GM21529 (cell line): ENCODE results near the gene MAMLD1.

ENCODE experiments used
- ATAC-seq: cut with Tn5 transposase; IDR thresholded peaks from one replicate; pipeline ENCODE4 v1.9.1; 2021; ENCODE audit not compliant: unreplicated experiment

MAMLD1 gene

DNA sequence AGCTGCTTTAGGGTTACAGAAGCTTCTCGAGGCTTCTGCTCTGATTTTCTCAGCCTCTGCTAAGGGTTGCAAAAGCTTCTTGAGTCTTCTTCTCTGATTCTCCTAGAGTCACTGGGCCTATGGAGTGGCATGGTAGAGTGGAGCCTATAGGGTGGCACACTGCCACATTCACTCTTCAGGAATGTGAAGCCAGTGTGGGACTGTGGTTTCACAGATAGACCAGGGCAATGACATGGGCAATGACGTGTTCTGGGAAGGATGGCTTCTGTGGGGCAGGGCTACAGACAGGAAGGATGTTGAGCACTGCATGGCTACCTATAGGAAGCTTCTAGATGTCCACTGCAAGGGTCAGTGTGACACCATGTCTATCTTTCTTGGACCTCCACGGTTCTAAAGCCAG lies 11.0 kb upstream of the MAMLD1 start:
- no peak for ATAC-seq

DNA sequence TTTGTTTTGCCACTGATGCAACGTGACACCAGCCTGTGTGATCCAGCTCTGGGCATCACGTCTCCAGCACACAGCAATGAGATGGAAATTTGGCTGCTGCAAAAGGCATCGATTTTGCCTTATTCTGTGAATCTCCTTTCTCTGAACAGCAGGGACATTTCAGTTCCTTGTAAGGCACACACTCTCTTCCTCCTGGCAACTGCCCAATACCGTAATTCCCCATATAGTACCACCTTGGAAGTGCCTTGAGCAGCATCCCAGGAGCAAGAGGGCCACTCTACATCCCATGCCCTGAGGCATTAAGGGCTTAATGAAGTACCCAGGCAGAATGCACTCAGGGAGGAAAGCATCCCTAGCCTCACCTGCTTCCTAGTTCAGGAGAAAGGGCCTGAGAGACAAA lies 10.5 kb upstream of the MAMLD1 start:
- no peak for ATAC-seq

DNA sequence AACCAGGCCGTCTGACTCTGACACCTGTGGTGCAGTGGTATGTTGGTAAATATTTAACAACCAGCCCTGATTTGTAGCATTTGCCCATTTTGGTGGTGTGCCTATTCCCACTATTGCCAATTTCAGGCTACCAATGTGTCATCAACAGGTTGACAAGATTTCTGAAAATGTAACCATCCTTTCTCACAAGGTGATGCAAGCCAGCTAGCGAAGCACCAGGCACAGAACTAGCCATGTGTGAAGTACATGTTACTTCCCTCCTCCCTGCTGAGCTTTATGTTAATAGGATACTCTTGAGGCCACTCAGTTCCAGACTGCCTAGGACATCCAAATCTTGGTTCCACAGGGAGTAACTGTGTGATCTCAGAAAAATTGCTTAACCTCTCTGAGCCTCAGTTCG lies 7.2 kb upstream of the MAMLD1 start:
- no peak for ATAC-seq

DNA sequence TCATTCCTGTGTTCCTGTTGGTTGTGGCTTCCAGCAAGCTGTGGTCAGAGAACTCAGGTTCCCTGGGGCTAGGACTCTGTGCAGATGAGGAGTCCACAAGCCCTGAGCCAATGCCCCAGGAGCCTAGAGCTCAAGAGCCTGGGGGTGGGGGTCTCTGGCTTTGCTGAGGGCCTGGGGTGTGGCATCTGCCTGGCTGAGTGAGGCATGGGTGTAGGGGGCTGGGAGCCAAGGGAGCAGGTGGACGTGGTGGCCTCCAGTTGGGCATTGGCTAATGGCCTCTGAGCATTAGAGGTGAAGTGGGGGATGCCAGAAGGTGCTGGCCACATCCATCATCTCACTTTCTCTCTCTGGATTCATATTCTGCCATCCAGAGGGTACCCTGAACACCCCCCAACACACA lies 5.3 kb upstream of the MAMLD1 start:
- no peak for ATAC-seq

DNA sequence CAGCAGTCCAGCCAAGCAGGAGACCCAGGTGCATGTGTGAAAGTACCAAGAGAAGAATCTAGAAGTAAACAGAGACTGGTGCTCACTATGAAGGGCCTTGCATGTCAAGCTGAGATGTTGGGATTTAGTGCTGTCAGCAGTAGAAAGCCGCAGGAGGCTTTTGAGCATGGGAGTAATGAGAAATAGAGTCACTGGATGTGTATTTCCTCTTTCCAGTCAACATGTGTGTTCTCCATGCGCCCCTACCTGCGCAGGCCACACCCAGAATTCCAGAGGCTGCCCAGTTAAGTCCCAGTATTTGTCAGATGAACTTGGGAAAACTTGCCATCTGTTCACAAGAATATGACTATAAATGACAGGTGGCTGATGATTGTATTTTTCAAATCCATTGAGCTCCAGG lies 4.5 kb upstream of the MAMLD1 start:
- ATAC-seq, result no peak

DNA sequence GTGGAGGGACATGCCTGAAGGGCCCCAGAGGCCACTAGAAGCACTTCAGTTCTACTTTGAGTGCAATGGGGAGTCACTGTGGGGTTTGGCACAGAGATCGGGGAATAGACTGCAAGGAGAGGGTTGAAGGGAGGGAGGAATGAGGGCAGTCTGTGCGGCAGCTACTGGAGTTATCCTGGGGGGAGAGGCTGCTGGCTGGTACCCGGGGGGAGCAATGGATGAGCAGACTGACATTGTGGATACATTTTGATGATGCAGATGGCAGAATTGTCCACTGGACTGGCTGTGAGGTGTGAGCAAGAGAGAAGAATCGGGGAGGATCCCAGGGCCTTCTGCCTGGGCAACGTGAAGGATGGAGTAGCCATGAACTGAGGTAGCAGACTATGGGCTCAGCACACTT lies 2.8 kb upstream of the MAMLD1 start:
- ATAC-seq, result no peak

DNA sequence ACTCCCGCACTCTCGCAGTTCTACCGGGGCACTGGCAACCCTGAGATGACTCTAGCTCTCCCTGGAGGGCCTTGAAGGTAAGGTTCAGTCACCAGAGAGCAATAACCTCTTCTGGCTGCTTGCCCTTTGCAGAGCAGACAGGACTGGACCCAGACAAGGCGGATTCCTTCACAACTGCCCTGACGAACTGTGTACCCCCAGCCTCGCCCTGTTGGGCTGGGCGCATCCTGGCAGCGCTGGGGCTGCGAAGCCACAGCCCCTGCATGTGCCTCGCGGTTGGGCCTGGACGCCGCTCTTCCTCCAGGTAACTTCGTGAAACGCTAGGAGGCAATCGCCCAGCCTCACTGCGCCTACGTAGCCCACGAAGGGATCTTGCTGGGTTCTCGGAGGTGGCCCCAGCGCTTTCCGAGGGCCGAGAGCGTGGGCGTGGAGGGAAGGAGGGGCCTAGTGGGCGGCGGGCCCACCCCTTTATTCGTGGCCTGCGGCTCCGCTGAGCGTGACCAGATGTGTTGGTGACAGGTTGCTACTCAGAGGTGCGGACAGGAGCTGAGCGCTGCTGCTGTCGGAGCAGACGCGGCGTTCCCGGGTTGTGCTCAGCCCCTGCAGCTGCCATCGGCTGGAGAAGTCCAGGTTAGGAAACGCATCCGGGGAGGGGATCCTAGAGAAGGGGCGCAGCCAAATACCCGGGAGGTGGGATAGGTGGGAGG lies 1.9 kb upstream of the MAMLD1 start:
- no peak for ATAC-seq

DNA sequence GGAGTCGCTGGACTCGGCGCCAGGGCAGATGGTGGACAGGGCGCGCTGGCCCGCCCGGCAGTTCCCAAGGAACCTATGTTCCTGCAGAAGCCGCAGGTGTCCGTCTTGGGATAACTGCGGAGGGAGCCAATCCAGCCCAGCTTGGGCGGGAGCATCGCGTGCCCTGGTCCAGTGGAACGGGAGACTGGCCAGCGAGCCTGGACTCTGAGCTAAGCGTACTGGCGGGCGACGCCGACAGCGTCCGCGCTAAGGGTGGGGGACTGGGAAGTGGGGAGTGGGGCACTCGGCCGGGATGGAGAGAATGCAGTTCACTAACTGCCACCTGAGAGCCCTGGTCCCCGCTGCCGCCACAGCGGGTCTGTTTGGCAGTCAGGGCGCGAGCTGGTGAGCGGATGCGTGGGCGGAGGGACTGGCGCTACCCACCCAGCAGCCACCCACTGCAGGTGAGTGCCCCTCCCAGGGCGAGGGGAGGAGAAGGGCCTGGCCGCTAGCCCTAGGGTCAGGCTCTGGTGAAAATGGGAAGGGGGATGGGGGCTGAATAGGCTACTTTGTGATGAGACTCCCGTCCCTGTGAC lies 1.3 kb upstream of the MAMLD1 start:
- ATAC-seq, result no peak

DNA sequence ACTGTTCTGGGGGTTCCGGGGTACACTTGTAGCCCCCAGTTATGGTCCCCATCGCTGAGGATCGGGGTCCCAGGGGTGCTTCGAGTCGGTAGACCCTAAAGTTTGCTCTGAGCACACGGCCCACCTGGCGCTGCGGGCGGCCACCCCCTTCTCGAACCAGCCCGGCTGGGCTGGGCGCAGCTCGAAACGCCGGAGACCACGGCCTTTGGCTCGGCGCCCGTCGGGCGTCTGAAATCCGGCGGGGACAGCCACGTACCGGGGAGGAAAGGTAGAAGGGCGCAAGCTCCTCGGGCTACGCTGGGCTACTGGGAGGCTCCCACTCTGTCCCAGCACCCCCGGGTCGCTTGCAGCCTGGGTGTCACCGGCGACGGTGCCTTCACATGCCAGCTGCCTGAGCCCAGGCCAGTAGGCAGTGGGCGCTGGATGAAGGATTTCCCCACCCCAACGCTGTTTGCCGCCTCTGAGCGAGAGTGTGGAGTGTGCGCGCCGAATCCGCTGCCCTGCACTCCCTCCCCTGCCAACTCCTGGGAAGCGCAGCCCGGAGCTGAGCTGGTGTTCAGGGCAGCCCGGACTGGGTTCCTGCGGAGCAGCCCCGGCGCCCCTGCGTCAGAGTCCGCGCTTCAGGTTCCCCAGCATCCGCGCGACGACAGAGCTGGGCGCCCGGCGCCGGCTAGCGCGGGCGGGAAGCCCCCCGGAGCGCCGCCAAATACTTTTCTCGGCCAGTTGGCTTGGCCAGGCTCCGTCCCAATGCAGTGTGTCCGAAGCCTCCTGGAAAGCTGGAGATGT lies 637 bp downstream of the MAMLD1 start:
- ATAC-seq, result no peak

DNA sequence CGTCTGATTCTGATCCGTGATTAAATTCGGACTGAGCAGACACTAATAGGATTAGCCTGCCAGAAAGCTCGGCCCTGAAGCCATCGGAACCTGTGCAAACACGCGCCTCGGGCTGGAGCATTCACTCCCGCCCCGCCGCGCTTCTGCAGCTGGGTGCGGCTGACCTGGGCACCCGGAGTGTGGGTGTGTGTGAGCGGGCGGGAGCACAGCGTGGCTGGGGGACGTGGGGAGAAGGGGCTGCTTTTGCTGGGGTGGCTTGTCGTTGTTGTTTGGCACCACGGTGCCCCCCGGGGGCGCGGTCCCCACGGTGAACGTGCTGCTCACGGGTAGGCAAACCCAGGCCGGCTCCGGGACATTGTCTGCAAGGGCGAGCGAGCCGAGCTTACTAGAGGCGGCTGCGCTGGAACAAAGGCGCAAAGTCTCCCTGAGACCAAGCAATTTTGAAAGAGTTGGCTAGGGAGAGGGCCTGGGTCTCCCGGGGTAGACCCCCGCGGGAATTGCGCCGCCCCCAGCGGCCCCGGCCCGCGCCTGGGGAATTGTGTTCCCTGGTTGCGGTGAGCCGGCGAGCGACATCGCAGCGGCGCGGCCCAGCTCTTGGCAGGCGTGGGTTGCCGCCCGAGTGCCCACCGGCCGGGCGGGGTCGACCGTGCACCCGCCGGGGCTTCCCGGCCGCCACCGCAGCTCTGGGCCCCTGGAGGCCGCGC lies 1.4 kb downstream of the MAMLD1 start:
- no peak for ATAC-seq

DNA sequence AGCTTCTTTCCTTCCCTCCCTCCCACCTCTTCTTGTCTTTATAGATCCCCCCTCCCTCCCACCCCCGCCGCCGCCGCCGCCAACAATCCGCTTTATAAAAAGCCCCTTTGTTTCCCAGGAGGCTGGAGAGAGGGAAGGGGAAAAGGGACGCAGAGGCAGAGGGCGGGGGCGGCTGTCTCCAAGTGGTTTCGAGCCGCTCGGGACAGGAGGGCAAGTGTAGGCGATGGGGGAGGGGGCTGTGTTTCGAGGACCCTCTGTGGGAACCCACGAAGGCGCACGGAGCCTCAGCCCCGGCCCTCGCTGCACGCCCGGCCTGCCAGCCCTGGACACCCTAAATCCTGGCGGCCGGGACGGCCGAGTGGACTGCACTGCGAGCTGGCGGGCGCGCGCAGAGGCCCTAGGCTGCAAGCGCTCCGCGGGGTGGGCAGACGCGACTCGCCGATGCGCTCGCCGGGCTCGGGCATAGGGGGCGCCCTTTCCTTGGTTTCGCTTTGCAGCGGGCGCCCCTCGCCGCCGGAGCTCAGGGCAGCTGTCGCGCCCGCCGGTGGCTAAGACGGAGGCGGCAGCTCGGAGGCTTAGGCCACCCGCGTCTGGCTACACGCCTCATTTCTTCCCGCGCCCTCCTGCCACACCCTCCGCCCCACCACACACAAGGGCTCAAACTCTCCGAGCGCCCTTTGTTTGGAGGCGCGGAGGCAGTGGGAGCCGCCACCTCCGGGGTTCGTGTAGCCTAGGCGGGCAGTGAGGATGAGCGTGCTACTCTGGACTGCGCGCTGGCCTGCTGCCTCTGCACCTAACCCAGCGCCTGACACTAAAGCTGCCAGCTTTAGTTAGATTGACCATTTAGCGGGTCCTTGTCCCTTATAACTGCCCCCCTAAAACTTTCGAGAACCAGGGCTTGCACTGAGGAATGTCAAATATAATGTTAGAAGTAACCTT lies 2.2 kb downstream of the MAMLD1 start:
- ATAC-seq, result no peak

DNA sequence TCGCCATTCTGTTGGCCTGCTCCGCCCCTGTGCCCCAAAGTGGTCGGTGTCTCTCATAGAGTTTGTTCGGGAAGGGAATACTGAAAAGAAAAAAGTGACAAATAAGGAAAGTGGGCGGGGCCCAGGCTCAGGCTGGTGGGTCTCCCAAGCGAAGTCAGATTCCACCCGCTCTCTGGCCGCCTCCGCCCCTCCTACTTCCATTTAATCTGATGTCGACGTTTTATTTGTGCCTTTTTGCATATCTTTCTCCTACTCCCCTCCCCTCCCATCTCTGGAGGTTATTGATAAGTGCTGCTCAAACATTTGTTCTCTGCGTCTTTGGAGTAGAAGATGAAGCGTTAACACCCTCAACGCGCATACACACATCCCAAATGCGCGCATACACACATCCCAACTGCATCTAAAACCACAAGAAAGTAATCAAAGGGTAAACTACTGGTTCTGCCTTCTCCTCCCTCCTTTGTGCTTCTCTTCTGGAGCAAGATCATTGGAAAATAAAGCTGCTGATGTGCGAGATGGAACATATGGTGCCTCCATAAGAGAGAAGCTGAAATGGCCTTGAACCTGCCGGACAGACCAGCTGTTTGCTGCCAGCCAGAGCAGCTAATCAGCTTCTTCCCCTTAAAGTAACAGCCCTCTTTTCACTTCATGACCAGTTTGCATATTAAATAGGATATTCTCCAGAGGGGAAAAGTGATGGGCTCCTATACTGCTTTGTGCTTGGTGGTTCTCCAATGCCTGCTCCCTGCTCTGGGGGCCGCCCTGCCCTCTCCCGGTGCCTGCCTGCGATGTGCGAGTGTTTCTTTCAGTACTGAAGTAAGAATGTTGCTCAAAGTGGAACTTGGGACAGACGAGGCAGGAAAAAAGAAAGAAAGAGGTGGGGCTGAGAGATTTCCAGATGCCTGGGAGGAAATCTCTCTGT lies 3.1 kb downstream of the MAMLD1 start:
- ATAC-seq, result no peak

DNA sequence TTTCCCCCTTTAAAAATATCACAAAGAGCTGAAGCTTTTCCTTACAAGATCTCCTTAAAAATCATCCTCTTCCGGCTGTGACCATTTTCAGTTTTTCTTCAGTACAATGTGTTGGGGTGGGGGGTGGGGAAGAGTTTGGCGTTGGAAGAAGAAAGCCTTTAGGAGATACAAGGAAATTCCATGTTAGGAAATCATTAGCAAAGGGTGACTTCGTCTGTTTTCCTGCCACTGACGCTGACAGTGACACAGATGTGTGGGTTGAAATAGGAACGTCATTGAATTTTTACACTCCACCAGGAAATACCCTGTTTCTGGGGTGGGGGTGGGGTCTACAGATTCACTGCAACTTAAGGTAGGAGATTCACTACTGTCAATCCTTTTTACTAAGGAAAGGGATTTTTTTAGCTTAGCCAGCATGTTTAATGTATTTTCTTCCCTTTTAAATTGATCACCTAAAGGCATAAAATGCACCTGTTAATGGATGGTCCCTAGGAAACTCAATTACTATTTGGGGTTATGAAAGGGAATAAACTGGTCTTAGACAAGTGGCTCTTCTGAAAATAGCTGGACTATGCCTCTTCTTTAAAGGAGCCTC lies 3.9 kb downstream of the MAMLD1 start:
- no peak for ATAC-seq

DNA sequence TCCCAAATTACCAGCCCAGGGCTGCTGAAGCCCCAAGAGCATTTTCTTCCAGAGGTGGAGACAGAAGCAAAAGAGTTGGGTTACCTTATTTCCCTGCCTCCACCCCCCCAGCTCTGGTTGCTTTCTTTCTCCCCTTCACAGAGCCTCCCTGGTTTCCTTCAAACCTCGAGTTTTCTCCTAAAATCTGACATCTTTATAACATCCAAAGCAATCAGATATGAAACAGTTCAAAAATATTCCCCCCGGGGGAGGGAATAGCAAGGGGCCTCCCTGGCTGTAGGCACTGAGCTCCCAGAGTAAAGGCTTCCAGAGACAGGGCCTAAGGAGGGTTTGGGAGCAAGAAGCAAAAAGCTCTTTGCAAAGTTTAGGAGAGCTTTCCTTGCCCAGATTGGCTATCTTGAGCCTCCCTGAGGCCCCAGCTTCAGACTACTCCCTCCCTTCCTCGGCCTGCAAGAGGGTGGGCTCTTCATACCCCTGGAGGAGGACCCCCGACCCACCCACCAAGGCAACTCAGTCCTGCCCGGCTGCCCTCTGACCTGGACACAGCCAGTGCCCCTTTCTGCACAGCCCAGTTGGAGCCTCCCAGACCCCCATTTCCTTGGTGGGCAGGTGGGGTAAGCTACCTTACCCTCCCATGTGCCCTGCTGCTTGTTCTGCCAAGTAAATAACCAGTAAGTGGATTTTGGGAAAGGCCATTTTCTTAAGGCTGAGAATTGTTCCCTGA lies 7.6 kb downstream of the MAMLD1 start:
- ATAC-seq, result no peak

DNA sequence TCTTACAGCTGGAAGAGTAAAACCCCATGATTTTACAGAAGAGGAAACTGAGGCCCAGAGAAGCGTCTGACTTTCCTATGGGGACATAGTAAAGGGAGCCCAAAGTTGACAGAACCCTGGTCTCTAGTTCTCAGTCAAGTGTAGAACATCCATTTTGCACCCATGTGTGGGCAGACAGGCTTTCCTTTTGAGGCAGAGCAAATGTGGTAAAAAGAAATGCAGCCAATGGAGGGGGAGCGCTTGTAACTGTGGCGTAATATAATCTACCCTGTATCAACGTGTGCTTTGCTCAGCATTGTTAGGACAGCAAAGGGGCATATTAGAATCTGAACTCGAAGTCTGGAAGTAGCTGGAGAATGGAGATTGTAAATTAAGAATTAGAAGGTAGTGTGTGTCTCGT lies 8.8 kb downstream of the MAMLD1 start:
- ATAC-seq, result no peak

DNA sequence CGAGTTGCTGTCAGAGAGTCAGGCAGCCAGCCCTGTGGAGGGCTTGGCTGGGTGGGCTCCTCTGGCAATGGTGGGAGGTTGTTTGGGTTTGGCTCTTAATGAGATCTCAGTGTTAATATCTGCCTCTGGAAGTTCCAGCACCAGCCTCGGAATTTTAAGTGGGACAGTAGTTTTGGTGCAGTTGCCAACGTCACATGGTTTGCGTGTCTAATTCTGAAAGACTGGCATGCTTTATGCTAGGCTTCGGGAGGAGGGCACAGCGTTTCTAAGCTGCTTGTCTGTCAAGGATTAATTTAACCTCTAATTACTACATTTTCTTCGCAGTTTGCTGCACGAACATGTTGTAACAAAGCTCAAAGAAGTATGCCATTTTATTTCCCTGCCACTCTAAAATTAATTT lies 9.2 kb downstream of the MAMLD1 start:
- ATAC-seq, result no peak

DNA sequence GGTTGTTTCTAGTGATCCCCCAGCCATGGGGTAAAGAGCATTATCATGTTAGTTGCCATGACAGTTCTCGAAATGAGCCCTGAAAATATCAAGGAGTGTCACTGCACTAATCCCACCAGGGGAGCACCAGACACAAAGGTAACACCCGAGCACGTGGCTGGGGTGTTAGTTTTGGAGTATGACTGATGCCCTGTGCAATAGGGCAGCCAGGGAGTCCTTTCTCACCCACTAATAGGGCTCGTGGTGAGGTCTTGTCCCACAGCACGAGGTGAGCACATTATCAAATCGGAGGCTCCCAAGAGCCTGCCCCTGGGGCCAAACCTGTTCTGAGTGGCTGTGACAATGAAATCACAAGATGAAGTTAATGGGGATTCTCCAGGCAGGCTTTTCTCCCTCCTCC lies 9.6 kb downstream of the MAMLD1 start:
- no peak for ATAC-seq

DNA sequence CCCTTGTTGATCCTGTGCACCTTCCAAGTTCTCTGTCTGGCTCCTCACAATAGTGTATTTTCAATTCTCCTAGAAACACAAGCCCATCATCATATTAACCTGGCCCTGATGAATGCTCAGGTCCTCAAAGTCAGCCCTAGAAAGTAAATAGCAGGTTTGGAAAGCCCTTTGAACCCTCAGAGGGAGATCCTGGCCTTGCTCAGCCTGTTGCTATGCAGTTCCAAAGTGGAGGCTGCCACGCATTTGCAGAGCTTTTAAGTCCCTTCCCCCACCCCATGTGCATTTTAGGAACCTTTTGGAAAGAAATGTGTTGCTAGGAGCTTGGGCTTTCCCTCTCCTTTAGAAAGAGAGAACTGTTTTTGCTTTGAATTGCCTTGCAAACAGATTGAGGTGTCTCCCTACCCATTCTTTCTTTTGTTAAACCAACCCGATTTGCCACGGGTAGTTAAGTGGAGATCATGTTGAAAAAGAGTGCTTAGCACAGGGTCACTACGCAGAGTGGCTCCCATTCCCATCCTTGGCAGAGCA lies 12.2 kb downstream of the MAMLD1 start:
- ATAC-seq, result no peak
